Measurements from ENCODE around the gene PARM1. TPM values are rescaled to one million over a fixed set of nuclear protein-coding genes. Genes with fewer than 3 reads are reported as not detected.

Gene PARM1
- total and polyA plus RNA-seq, 9 of the 15 experiments (the other 6 are each of a cell fraction or from before 2014, with no cell fraction given): 0.07 TPM; not detected in 8

DNA sequence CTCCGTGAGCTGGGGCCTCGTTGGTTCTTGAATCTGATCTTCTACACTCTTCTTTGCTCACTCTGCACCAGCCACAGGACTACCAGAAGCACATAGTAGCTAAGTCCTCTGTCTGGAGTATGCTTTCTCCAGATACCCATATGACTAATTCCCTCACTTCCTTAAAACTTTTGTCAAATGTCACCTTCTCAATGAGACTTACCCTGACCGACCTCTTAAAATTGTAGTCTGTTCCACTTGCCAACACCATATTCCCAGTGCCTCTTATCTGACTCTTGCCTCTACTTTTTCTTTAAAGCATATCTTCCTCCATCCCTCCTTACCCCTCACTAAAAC, 10.0 kb downstream of the PARM1 start:
- 0% methylated on average over 3 of the region's 3 CpGs for WGBS (ENCODE audit: insufficient coverage, low coverage, missing lambda C conversion rate)
- Histone ChIP-seq H3K9me3 (replicated peaks; ENCODE audit: control insufficient read depth, insufficient read depth, low read depth, low read length) (no peaks in the 10 kb centered on the region), H3K9ac (ENCODE audit: insufficient read depth in 1 of 2, low read depth in 2 of 2, low read length in 2 of 2) (no peak overlapping the region), H4K20me1 (replicated peaks; ENCODE audit: control insufficient read depth, insufficient read depth, low read length) (0 out of 2 replicates have a peak, but pooled peaks cover 4% of the 10 kb centered on the region), H2AFZ (ENCODE audit: low read depth, low read length) (no peak overlapping the region), H3K36me3 (ENCODE audit: control insufficient read depth, insufficient read depth, low read length) (no peaks in the 10 kb centered on the region), H3K4me1 (replicated peaks in 1 of 2; ENCODE audit: control insufficient read depth in 2 of 2, insufficient read depth in 2 of 2, low read length in 2 of 2) (no peaks in the 10 kb centered on the region), H3K9me1 (ENCODE audit: control insufficient read depth, insufficient read depth, low read length) (no peaks in the 10 kb centered on the region), H3K27me3 (ENCODE audit: control insufficient read depth in 2 of 2, insufficient read depth in 2 of 2, low read length in 2 of 2) (no peaks in the 10 kb centered on the region; a peak in 1 of 5 replicates), H3K79me2 (ENCODE audit: control insufficient read depth, insufficient read depth, low read length) (no peaks in the 10 kb centered on the region), H3K4me2 (ENCODE audit: insufficient read depth, low read length) (no peak overlapping the region), H3K27ac (ENCODE audit: extremely low read depth, low read depth, low read length) (no peak overlapping the region), H3K4me3 (no peak overlapping the region)
- TF ChIP-seq CREBBP (IDR thresholded peaks at IDR 0.05; ENCODE audit: low read depth, low read length): no peak
- TF ChIP-seq ZNF347 (CRISPR knock-in tag; IDR thresholded peaks at IDR 0.05; ENCODE audit: low read depth): no peak
- no peak for TF ChIP-seq SETDB1 (IDR thresholded peaks at IDR 0.05; ENCODE audit: low read length)
- TF ChIP-seq ZNF263 (CRISPR knock-in tag; IDR thresholded peaks at IDR 0.05; ENCODE audit: borderline replicate concordance): no peak
- TF ChIP-seq ATF7 (IDR thresholded peaks at IDR 0.05): no peak
- no peak for TF ChIP-seq CREB1 (IDR thresholded peaks at IDR 0.05)
- no peak for TF ChIP-seq CREB1 (CRISPR knock-in tag; IDR thresholded peaks at IDR 0.05)
- TF ChIP-seq, protein P1, sequence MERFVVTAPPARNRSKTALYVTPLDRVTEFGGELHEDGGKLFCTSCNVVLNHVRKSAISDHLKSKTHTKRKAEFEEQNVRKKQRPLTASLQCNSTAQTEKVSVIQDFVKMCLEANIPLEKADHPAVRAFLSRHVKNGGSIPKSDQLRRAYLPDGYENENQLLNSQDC (CRISPR knock-in tag; IDR thresholded peaks at IDR 0.05): no peak
- TF ChIP-seq ARID1B (IDR thresholded peaks at IDR 0.05): no peak
- TF ChIP-seq, protein P2, sequence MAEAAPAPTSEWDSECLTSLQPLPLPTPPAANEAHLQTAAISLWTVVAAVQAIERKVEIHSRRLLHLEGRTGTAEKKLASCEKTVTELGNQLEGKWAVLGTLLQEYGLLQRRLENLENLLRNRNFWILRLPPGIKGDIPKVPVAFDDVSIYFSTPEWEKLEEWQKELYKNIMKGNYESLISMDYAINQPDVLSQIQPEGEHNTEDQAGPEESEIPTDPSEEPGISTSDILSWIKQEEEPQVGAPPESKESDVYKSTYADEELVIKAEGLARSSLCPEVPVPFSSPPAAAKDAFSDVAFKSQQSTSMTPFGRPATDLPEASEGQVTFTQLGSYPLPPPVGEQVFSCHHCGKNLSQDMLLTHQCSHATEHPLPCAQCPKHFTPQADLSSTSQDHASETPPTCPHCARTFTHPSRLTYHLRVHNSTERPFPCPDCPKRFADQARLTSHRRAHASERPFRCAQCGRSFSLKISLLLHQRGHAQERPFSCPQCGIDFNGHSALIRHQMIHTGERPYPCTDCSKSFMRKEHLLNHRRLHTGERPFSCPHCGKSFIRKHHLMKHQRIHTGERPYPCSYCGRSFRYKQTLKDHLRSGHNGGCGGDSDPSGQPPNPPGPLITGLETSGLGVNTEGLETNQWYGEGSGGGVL (CRISPR knock-in tag; IDR thresholded peaks at IDR 0.05): no peak
- no peak for TF ChIP-seq ETV6 (IDR thresholded peaks at IDR 0.05; ENCODE audit: borderline replicate concordance in 1 of 2, low read depth in 2 of 2, low read length in 1 of 2)
- TF ChIP-seq ETV6 (CRISPR knock-in tag; IDR thresholded peaks at IDR 0.05; ENCODE audit: borderline replicate concordance): no peak
- no peak for FAIRE-seq
- BruUV-seq (replicated peaks): no TSS peak
- CTCF ChIA-PET (ENCODE audit: low intra/inter-chr PET ratio): no interaction called here
- in situ Hi-C loops (cut with MboI): no loop called here
- POLR2A ChIA-PET: no interaction called here
- DNase-seq (ENCODE audit: extremely low read depth in 1 of 4, low spot score in 3 of 4): no peak
- intact Hi-C loops (cut with micrococcal nuclease): no loop called here
- no peak for ATAC-seq
